WI38 (cell line): ENCODE results near the gene KBTBD12.

Experiments
- H3K4me3 ChIP-seq: 2 replicates; pipeline ENCODE4 v1.5.1; 2011; ENCODE audit warnings: low read depth, mild to moderate bottlenecking, control low read depth, low read length
- CTCF ChIP-seq: IDR thresholded peaks from 2 replicates; pipeline ENCODE4 v1.5.1; 2012; ENCODE audit warnings: low read depth, mild to moderate bottlenecking, control low read depth, low read length

The KBTBD12 gene

GRCh38 chr3:127884041-127884440 lies 31.0 kb upstream of the KBTBD12 start:
- no peak overlapping the region for H3K4me3 ChIP-seq
- no peak for TF ChIP-seq CTCF

- no peak overlapping the region for H3K4me3 ChIP-seq
- TF ChIP-seq CTCF, result no peak
Measured at GRCh38 chr3:127886231-127886955, 28.6 kb upstream of the KBTBD12 start.

GRCh38 chr3:127886956-127887231 lies 28.1 kb upstream of the KBTBD12 start:
- no peak for TF ChIP-seq CTCF
- H3K4me3 ChIP-seq, result no peak overlapping the region

GRCh38 chr3:127887321-127887720 lies 27.7 kb upstream of the KBTBD12 start:
- no peak overlapping the region for H3K4me3 ChIP-seq
- no peak for TF ChIP-seq CTCF

- no peak overlapping the region for H3K4me3 ChIP-seq
- TF ChIP-seq CTCF, result no peak
Measured at GRCh38 chr3:127888156-127888555, 26.9 kb upstream of the KBTBD12 start.

GRCh38 chr3:127888564-127889107 lies 26.4 kb upstream of the KBTBD12 start:
- no peak overlapping the region for H3K4me3 ChIP-seq
- no peak for TF ChIP-seq CTCF

GRCh38 chr3:127889461-127889863 lies 25.6 kb upstream of the KBTBD12 start:
- H3K4me3 ChIP-seq, result no peak overlapping the region
- TF ChIP-seq CTCF, result no peak
